ENCODE results near the gene TAL2. TPM values are rescaled to one million over a fixed set of nuclear protein-coding genes. Genes with fewer than 3 reads are reported as not detected.

Gene TAL2
- total and polyA plus RNA-seq, 2 donors (not counting 3 experiments of a cell fraction or from before 2014, with no cell fraction given), result 0.30 TPM; not detected in 1

DNA sequence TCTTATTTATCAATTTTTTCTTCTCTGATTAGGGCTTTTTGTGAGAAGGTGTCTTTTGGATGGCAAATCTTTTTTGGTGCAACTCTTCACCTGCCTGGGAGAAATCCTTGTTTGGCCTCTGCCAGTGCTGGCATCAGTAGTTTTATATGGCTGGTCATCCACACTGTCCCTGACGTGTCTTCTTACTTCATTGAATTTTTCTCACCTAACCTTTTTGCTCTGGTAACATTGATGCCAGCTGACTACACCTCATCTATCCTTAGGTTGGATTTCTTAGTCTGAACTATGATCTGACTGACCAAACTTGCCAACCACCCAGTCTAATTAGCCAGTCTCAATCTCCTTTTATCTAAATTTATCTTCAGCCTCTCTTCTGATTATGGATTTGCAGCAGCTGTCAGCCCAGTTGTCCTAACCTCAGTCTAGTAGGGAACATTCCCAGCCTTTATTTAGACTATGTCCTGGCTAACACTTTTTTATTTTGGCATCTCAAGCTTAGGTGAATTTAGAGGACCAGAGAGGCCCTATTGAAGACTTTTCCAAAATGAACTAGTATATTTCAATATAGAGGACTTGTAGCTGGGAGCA, 21.5 kb downstream of the TAL2 start:
- H3K4me2 ChIP-seq (ENCODE audit: insufficient read depth, low read length), result no peak overlapping the region
- BruUV-seq (replicated peaks), result no TSS peak
- H3K79me2 ChIP-seq (ENCODE audit: control insufficient read depth, insufficient read depth, low read length), result no peaks in the 10 kb centered on the region
- dilution Hi-C loops (cut with MboI; ENCODE audit: extremely low pct_ligation_motif_present, low sequenced_read_pairs) (no loop called here), intact Hi-C loops (cut with micrococcal nuclease) (no loop called here)
- no peaks in the 10 kb centered on the region for H4K20me1 ChIP-seq (replicated peaks; ENCODE audit: control insufficient read depth, extremely low read depth, insufficient read depth, low read length)
- no peak overlapping the region for H3K9ac ChIP-seq (replicated peaks; ENCODE audit: extremely low read depth, insufficient read depth, low read length)
- ChIA-PET POLR2A (no interaction called here), CTCF (interaction anchor here (1.5 kb wide), 1 partner anchor 35 kb away, joined by 4 read pairs; no protein-coding TSS in a partner anchor)
- no peaks in the 10 kb centered on the region for H3K36me3 ChIP-seq (ENCODE audit: control insufficient read depth in 2 of 2, extremely low read depth in 1 of 2, insufficient read depth in 2 of 2, low read length in 2 of 2)
- no peak overlapping the region for H3K27ac ChIP-seq (ENCODE audit: insufficient read depth, low read depth, low read length)
- no peak overlapping the region for H3K4me3 ChIP-seq (replicated peaks in 1 of 3; ENCODE audit: insufficient read depth in 1 of 3, low read depth in 1 of 3, low read length in 3 of 3)
- H3K4me1 ChIP-seq (ENCODE audit: control insufficient read depth, extremely low read depth, insufficient read depth, low read length), result no peaks in the 10 kb centered on the region
- DNase-seq (ENCODE audit: low read depth, low spot score) (no peak), FAIRE-seq (no peak)
- no peaks in the 10 kb centered on the region for H3K9me3 ChIP-seq (replicated peaks; ENCODE audit: control insufficient read depth, insufficient read depth, low read length)
- no peaks in the 10 kb centered on the region for H3K9me1 ChIP-seq (replicated peaks; ENCODE audit: control insufficient read depth, extremely low read depth, insufficient read depth, low read length)
- H2AFZ ChIP-seq (ENCODE audit: low read depth, low read length), result no peak overlapping the region
- TF ChIP-seq POLR2AphosphoS5 (IDR thresholded peaks at IDR 0.05; ENCODE audit: insufficient read depth, low read depth, low read length) (no peak), POLR2A (IDR thresholded peaks at IDR 0.05; ENCODE audit: low read depth, low read length) (no peak), EZH2 (IDR thresholded peaks at IDR 0.05; ENCODE audit: borderline replicate concordance, low read depth, low read length, severe bottlenecking) (no peak), MYC (IDR thresholded peaks at IDR 0.05; ENCODE audit: low read depth, low read length) (no peak), FOS (IDR thresholded peaks at IDR 0.05; ENCODE audit: borderline replicate concordance, insufficient read depth, low read length) (no peak), JUN (IDR thresholded peaks at IDR 0.05; ENCODE audit: borderline replicate concordance, insufficient read depth, insufficient read length, low read depth) (no peak), CTCF (IDR thresholded peaks at IDR 0.05; ENCODE audit: extremely low read depth in 1 of 2, insufficient read depth in 1 of 2, low read depth in 1 of 2, low read length in 2 of 2) (no peak), GATA2 (IDR thresholded peaks at IDR 0.05; ENCODE audit: insufficient read depth, insufficient read length, low read depth, low read length) (no peak)
- TF ChIP-seq, protein P1, sequence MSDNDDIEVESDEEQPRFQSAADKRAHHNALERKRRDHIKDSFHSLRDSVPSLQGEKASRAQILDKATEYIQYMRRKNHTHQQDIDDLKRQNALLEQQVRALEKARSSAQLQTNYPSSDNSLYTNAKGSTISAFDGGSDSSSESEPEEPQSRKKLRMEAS (IDR thresholded peaks at IDR 0.05; ENCODE audit: insufficient read depth, insufficient read length), result no peak
- H3K27me3 ChIP-seq (ENCODE audit: control insufficient read depth in 2 of 2, insufficient read depth in 2 of 2, low read length in 2 of 2), result peaks cover 4 to 5% of the 10 kb centered on the region in 2 experiments
